Tibial nerve (tissue), 4 donors: ENCODE results near the gene LDHA.

Experiments used
- CTCF ChIP-seq, 5 experiments: fragments of 200-600 bp in 3 of 5; fragments of 450-650 bp in 2 of 5; sonication (generic) in 3 of 5; IDR thresholded peaks; one replicate each; pipeline ENCODE4 v1.5.1; 2016 to 2019; ENCODE audit warnings: antibody characterized with exemption in 5 of 5, mild to moderate bottlenecking in 3 of 5, moderate library complexity in 2 of 5
- EP300 ChIP-seq, 2 donors: sonication (generic); formaldehyde crosslinking; IDR thresholded peaks; one replicate each; pipeline ENCODE4 v1.6.1; 2017; ENCODE audit warnings: antibody characterized with exemption in 2 of 2, mild to moderate bottlenecking in 1 of 2
- POLR2A ChIP-seq, 2 donors: fragments of 450-650 bp; IDR thresholded peaks; one replicate each; pipeline ENCODE4 v1.6.1; 2017; ENCODE audit warnings: antibody characterized with exemption in 2 of 2, mild to moderate bottlenecking in 2 of 2, moderate library complexity in 2 of 2

GRCh38 chr11:18449251-18449650 is 54.9 kb downstream of the LDHA start:
- no peak for TF ChIP-seq EP300 (IDR thresholded peaks at IDR 0.05)
- no peak for TF ChIP-seq CTCF (IDR thresholded peaks at IDR 0.05)
- TF ChIP-seq POLR2A (IDR thresholded peaks at IDR 0.05) = no peak
